Right lobe of liver (tissue), 4 donors: ENCODE measurements around the gene MUC4.

Source experiments
- POLR2A ChIP-seq: fragments of 450-650 bp; IDR thresholded peaks from one replicate; pipeline ENCODE4 v1.6.1; 2017; ENCODE audit warnings: antibody characterized with exemption, mild to moderate bottlenecking
- TF ChIP-seq, protein P1 (sequence below), 4 donors: fragments of 200-600 bp in 3 of 4; fragments of 450-650 bp in 1 of 4; IDR thresholded peaks; one replicate each; pipeline versions ENCODE4 v1.5.1 to v1.8.0; 2016 to 2022; ENCODE audit warnings: antibody characterized with exemption in 4 of 4, mild to moderate bottlenecking in 2 of 4
- donor health status: DM: no; HTN: no; CAD: no.
- donor health status: DM: no; HTN: no; CAD: no.
- donor health status: DM: no; HTN: yes; CAD: no.

DNA sequence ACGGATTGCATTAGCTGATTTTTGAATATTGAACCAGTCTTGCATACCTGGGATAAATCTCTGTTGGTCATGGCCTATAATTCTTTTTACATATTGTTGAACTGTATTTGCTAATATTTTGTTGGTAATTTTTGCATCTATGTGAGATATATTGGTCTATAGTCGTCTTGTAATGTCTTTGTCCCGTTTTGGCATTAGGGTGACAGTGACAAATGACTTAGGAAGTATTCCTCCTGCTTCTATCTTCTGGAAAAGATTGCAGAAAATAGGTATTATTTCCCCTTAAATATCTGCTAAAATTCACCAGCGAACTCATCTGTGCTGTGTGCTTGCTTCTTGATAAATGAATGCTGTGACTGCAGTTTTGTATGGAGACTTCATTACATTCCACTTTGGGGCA, 67.3 kb downstream of the MUC4 start:
- TF ChIP-seq, protein P1, sequence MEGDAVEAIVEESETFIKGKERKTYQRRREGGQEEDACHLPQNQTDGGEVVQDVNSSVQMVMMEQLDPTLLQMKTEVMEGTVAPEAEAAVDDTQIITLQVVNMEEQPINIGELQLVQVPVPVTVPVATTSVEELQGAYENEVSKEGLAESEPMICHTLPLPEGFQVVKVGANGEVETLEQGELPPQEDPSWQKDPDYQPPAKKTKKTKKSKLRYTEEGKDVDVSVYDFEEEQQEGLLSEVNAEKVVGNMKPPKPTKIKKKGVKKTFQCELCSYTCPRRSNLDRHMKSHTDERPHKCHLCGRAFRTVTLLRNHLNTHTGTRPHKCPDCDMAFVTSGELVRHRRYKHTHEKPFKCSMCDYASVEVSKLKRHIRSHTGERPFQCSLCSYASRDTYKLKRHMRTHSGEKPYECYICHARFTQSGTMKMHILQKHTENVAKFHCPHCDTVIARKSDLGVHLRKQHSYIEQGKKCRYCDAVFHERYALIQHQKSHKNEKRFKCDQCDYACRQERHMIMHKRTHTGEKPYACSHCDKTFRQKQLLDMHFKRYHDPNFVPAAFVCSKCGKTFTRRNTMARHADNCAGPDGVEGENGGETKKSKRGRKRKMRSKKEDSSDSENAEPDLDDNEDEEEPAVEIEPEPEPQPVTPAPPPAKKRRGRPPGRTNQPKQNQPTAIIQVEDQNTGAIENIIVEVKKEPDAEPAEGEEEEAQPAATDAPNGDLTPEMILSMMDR (IDR thresholded peaks at IDR 0.05) = no peak
- TF ChIP-seq POLR2A = no peak
